BJ (cell line): Measurements from ENCODE around the gene BEST4. TPM values are rescaled to one million over a fixed set of nuclear protein-coding genes. Genes with fewer than 3 reads are reported as not detected.

Source experiments
- CTCF ChIA-PET: fragments of 350-600 bp; formaldehyde crosslinking; extraction: SDS; loops from one replicate; lab custom pipeline; 2021; ENCODE audit warnings: antibody characterized with exemption, inconsistent platforms; lab: Yijun Ruan, JAX
- POLR2A ChIA-PET: fragments of 300-600 bp; sonication (Branson Sonifier 250); formaldehyde crosslinking; extraction: SDS; loops from one replicate; lab custom pipeline; 2021; ENCODE audit warnings: antibody characterized with exemption; lab: Charles Lee
- DNase-seq: peaks from one replicate; pipeline ENCODE4 v3.0.0-alpha.2; 2011; ENCODE audit warnings: low read depth
- H3K27me3 ChIP-seq: 2 replicates; pipeline ENCODE4 v1.6.0; 2011; ENCODE audit warnings: low read length; ENCODE audit not compliant: control insufficient read depth, insufficient read depth
- H3K36me3 ChIP-seq: 2 replicates; pipeline ENCODE4 v1.5.1; 2011; ENCODE audit warnings: low read length; ENCODE audit not compliant: control insufficient read depth, insufficient read depth
- H3K4me3 ChIP-seq: 2 replicates; pipeline ENCODE4 v1.5.1; 2011; ENCODE audit warnings: low read depth, mild to moderate bottlenecking, control low read depth, low read length
- polyA plus RNA-seq: library from polyadenylated mRNA; depleted of rRNA; stranded (reverse); fragments of >200 nt; gene quantifications from 2 replicates; pipeline ENCODE4 v1.2.3, GENCODE V29; 2011
- TF ChIP-seq, protein P1 (sequence below): IDR thresholded peaks from 2 replicates; pipeline ENCODE4 v1.5.1; 2011; ENCODE audit warnings: low read depth, mild to moderate bottlenecking, control low read depth, inconsistent platforms, low read length, moderate library complexity; ENCODE audit not compliant: insufficient read depth

The BEST4 gene
- polyA plus RNA-seq, 1 experiment, result 0.16 TPM

GRCh38 chr1:44831516-44831915, 43.5 kb upstream of the BEST4 start:
- ChIA-PET POLR2A (no interaction called here), CTCF (interaction anchor here (0.8 to 3.4 kb wide), 4 partner anchors 10 to 183 kb away, joined by 3 to 13 read pairs (median 6); partner anchors contain the start of genes PLK3 and PTCH2)
- H3K27me3 ChIP-seq, result no peaks in the 10 kb centered on the region
- TF ChIP-seq, protein P1, sequence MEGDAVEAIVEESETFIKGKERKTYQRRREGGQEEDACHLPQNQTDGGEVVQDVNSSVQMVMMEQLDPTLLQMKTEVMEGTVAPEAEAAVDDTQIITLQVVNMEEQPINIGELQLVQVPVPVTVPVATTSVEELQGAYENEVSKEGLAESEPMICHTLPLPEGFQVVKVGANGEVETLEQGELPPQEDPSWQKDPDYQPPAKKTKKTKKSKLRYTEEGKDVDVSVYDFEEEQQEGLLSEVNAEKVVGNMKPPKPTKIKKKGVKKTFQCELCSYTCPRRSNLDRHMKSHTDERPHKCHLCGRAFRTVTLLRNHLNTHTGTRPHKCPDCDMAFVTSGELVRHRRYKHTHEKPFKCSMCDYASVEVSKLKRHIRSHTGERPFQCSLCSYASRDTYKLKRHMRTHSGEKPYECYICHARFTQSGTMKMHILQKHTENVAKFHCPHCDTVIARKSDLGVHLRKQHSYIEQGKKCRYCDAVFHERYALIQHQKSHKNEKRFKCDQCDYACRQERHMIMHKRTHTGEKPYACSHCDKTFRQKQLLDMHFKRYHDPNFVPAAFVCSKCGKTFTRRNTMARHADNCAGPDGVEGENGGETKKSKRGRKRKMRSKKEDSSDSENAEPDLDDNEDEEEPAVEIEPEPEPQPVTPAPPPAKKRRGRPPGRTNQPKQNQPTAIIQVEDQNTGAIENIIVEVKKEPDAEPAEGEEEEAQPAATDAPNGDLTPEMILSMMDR, result no peak
- no peak overlapping the region for H3K4me3 ChIP-seq
- H3K36me3 ChIP-seq, result no peaks in the 10 kb centered on the region
- DNase-seq, result no peak

DNA sequence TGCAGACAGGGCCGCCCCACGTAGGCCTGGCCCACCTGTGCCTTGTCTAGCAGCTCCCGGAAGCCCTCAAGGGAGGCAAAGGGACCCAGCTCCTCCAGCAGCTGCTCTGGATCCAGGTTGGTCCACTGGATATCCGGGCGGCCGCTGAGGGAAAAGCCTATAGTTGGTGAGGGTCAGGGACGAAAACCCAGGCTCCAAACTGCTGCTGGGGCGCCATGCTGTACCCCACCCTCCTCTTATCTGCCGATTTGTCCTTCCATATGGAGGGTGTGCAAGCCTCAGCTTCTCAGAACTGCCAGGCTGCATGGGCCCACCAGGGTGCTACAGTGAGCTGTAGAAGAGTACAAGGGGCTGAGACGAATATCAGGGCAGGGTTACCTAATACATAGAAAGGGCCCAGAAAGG, 42.9 kb upstream of the BEST4 start:
- no peak for DNase-seq
- Histone ChIP-seq H3K27me3 (no peaks in the 10 kb centered on the region), H3K36me3 (no peaks in the 10 kb centered on the region), H3K4me3 (no peak overlapping the region)
- POLR2A ChIA-PET, result no interaction called here
- TF ChIP-seq, protein P1, result no peak
- CTCF ChIA-PET, result interaction anchor here (0.9 to 3.4 kb wide), 5 partner anchors 9 to 188 kb away, joined by 3 to 13 read pairs (median 3); partner anchors contain the start of genes PLK3 and PTCH2

DNA sequence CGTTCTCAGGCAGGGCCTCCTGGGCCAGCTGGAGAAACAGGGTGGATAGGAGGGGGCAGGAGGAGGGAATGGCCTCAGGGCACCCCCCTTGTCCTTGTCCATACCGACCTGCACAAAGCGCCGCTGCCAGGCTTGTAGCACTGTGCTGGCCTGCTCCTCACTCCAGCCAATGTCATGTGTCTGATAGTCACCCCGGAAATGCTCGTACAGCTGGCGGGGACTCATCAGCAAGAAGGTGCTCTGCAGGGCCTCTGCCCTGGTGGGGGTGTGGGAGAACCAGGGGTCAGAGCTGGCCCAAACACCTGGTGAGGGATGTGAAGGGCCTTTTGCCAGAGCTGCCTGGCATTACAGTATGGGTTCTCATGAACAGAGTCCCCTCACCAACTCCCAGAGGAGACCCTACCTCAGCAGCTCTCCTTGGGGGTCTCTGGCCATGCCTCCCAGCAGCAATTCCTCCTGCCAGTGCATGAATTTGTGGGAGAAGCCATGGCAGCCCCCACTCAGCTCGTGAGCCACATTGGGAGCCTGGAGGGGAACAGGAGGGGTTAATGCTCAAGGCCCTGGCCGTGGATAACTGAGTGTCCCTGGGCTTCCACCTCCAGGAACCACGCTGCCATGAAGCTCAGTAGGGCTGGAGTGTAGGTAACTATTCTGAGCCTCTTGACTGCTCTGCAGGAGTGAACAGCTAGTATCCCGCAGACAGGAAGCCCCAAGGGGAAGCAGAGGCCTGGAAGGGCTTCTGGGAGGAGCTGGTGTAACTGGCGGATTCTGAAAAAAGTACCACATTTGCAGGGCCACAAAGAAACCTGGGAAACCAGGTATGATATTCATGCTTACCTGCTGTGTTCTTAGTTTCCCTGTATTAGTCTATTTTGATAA, 41.8 kb upstream of the BEST4 start:
- no peak overlapping the region for H3K4me3 ChIP-seq
- TF ChIP-seq, protein P1, result no peak
- no peak for DNase-seq
- no peaks in the 10 kb centered on the region for H3K27me3 ChIP-seq
- ChIA-PET CTCF (interaction anchor here (0.9 to 3.4 kb wide), 6 partner anchors 7 to 189 kb away, joined by 3 to 13 read pairs (median 4); partner anchors contain the start of genes HECTD3, PLK3, PTCH2 and UROD), POLR2A (no interaction called here)
- H3K36me3 ChIP-seq, result no peaks in the 10 kb centered on the region

DNA sequence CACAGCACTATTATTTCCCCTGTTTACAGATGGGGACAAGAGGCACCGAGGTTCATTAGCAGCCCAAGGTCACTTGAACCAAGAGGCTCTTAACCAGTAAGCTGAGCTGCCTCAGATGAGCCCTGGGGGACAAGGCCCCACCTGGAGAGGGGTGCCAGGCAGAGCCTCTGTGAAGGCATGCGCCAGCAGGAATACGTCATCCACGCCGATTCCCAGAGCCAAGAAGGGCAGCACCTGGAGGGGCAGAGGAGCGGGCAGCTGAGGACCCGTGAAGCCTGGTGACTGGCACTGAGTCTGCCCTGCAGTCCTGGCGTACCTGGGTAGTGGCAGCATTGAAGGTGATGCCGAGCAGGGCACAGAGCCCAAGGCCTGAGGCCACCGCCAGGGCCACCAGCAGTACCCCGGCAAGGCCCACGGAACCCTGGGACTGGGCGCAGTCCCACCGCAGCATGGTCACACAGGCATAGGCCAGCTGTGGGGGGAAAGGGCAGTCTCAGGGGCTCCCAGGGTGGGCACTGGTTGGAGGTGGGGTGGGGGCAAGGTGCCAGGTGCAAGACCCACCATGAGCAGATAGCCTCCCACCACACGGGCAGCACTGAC, 41.0 kb upstream of the BEST4 start:
- TF ChIP-seq, protein P1, result no peak
- Histone ChIP-seq H3K36me3 (no peaks in the 10 kb centered on the region), H3K27me3 (no peaks in the 10 kb centered on the region), H3K4me3 (no peak overlapping the region)
- no peak for DNase-seq
- ChIA-PET POLR2A (no interaction called here), CTCF (no interaction called here)
